H1 (cell line): ENCODE results near the gene PGBD4. TPM values are rescaled to one million over a fixed set of nuclear protein-coding genes. Genes with fewer than 3 reads are reported as not detected.

Source experiments
- CTCF ChIA-PET: fragments of 300-600 bp; sonication (Branson Sonifier 250); formaldehyde crosslinking; loops from one replicate; lab custom pipeline; 2021; ENCODE audit not compliant: partially characterized antibody; lab: Charles Lee
- POLR2A ChIA-PET: fragments of 300-600 bp; sonication (Branson Sonifier 250); formaldehyde crosslinking; loops from one replicate; lab custom pipeline; 2021; ENCODE audit warnings: inconsistent platforms; ENCODE audit not compliant: partially characterized antibody; lab: Charles Lee
- DNase-seq, 2 experiments: peaks; one replicate each; pipeline versions ENCODE4 v3.0.0 to v3.0.0-alpha.2; 2010 to 2022; ENCODE audit warnings: low spot score in 2 of 2, low read depth in 1 of 2, mixed read lengths in 1 of 2
- FAIRE-seq: peaks from 2 replicates; lab custom pipeline; 2011; peaks lifted over from hg19 to GRCh38; lab: Jason Lieb, UNC
- H2AFZ ChIP-seq: 2 replicates; pipeline ENCODE4 v1.8.1; 2012; ENCODE audit warnings: low read length, inconsistent platforms
- H2AK5ac ChIP-seq: 2 replicates; pipeline ENCODE4 v1.6.1; 2013; ENCODE audit warnings: low read depth, low read length
- H2BK120ac ChIP-seq: replicated peaks from 2 replicates; pipeline ENCODE3; 2013; ENCODE audit warnings: low read depth, low read length, inconsistent platforms
- H2BK12ac ChIP-seq: 2 replicates; pipeline ENCODE4 v1.6.1; 2013; ENCODE audit warnings: low read depth, low read length
- H2BK15ac ChIP-seq: 2 replicates; pipeline ENCODE4 v1.6.1; 2013; ENCODE audit warnings: low read length
- H2BK20ac ChIP-seq: 2 replicates; pipeline ENCODE4 v1.6.1; 2013; ENCODE audit warnings: low read length
- H2BK5ac ChIP-seq: 2 replicates; pipeline ENCODE4 v1.6.1; 2013; ENCODE audit warnings: low read depth, low read length
- H3K14ac ChIP-seq: 2 replicates; pipeline ENCODE4 v1.6.1; 2013; ENCODE audit warnings: inconsistent platforms; ENCODE audit not compliant: insufficient read length
- H3K18ac ChIP-seq: 2 replicates; pipeline ENCODE4 v1.6.1; 2013; ENCODE audit warnings: low read length; ENCODE audit errors: extremely low read depth
- H3K23ac ChIP-seq: 2 replicates; pipeline ENCODE4 v1.6.1; 2013; ENCODE audit warnings: inconsistent platforms; ENCODE audit not compliant: insufficient read length
- H3K23me2 ChIP-seq: 2 replicates; pipeline ENCODE4 v1.6.1; 2013; ENCODE audit warnings: low read depth, low read length
- H3K27ac ChIP-seq: 2 replicates; pipeline ENCODE4 v1.6.1; 2011; ENCODE audit warnings: low read depth, low read length, inconsistent platforms
- H3K27me3 ChIP-seq, 4 experiments: replicated peaks in 1 of 4; 1 replicate in 1 of 4; 2 replicates in 3 of 4; pipeline versions ENCODE4 v1.6.1 to v1.8.1; 2011 to 2013; ENCODE audit warnings: low read length in 3 of 4, mild to moderate bottlenecking in 3 of 4, inconsistent platforms in 2 of 4, mixed read lengths in 2 of 4, moderate library complexity in 1 of 4; ENCODE audit not compliant: control insufficient read depth in 3 of 4, insufficient read depth in 3 of 4; ENCODE audit errors: extremely low read depth in 1 of 4
- H3K36me3 ChIP-seq, 4 experiments: 2 replicates each; pipeline versions ENCODE4 v1.6.1 to v1.8.1; 2011 to 2013; ENCODE audit warnings: mild to moderate bottlenecking in 4 of 4, low read length in 3 of 4, moderate library complexity in 2 of 4, control low read depth in 1 of 4, inconsistent platforms in 1 of 4; ENCODE audit not compliant: insufficient read depth in 4 of 4, control insufficient read depth in 2 of 4
- H3K4ac ChIP-seq: replicated peaks from 2 replicates; pipeline ENCODE3; 2013; ENCODE audit warnings: low read length, low read depth, mixed read lengths, inconsistent platforms; ENCODE audit not compliant: insufficient read length
- H3K4me1 ChIP-seq, 4 experiments: replicated peaks in 1 of 4; 1 replicate in 1 of 4; 2 replicates in 3 of 4; pipeline versions ENCODE4 v1.6.1 to v1.8.1; 2011 to 2013; ENCODE audit warnings: low read length in 3 of 4, inconsistent platforms in 2 of 4, mixed read lengths in 1 of 4; ENCODE audit not compliant: insufficient read depth in 4 of 4, control insufficient read depth in 3 of 4
- H3K4me2 ChIP-seq, 2 experiments: 2 replicates each; pipeline versions ENCODE4 v1.6.1 to v1.8.1; 2011 to 2013; ENCODE audit warnings: low read depth in 2 of 2, low read length in 2 of 2, control low read depth in 1 of 2, inconsistent platforms in 1 of 2, mild to moderate bottlenecking in 1 of 2; ENCODE audit not compliant: insufficient read depth in 1 of 2
- H3K4me3 ChIP-seq, 4 experiments: fragments of 200-600, 300-600 bp in 1 of 4; sonication (generic), shearing (Covaris generic), sonication (Bioruptor Twin) in 1 of 4; 2 replicates each; pipeline versions ENCODE4 v1.5.1 to v1.8.1; 2011 to 2016; ENCODE audit warnings: low read length in 4 of 4, low read depth in 3 of 4, control low read depth in 2 of 4, inconsistent platforms in 2 of 4, mild to moderate bottlenecking in 2 of 4, mixed read lengths in 1 of 4, moderate library complexity in 1 of 4; ENCODE audit not compliant: insufficient read depth in 2 of 4; ENCODE audit errors: extremely low read depth in 1 of 4
- H3K56ac ChIP-seq: replicated peaks from 2 replicates; pipeline ENCODE3; 2013; ENCODE audit warnings: low read depth, mild to moderate bottlenecking, mixed read lengths, low read length, inconsistent platforms; ENCODE audit not compliant: insufficient read length
- H3K79me1 ChIP-seq: 2 replicates; pipeline ENCODE4 v1.6.1; 2013; ENCODE audit warnings: low read depth, low read length, control low read depth
- H3K79me2 ChIP-seq, 2 experiments: 2 replicates each; pipeline versions ENCODE4 v1.6.1 to v1.8.1; 2012 to 2013; ENCODE audit warnings: low read length in 2 of 2, mild to moderate bottlenecking in 2 of 2, inconsistent platforms in 1 of 2; ENCODE audit not compliant: insufficient read depth in 2 of 2, control insufficient read depth in 1 of 2
- H3K9ac ChIP-seq, 4 experiments: replicated peaks in 1 of 4; 1 replicate in 1 of 4; 2 replicates in 3 of 4; pipeline versions ENCODE4 v1.6.1 to v1.8.1; 2011 to 2013; ENCODE audit warnings: low read depth in 3 of 4, low read length in 3 of 4, control low read depth in 2 of 4, mild to moderate bottlenecking in 2 of 4, moderate library complexity in 2 of 4, inconsistent platforms in 1 of 4; ENCODE audit errors: extremely low read depth in 1 of 4
- H3K9me3 ChIP-seq, 2 experiments: 2 replicates each; pipeline versions ENCODE4 v1.6.1 to v1.8.1; 2012 to 2013; ENCODE audit warnings: mild to moderate bottlenecking in 2 of 2, moderate library complexity in 2 of 2, control low read depth in 1 of 2, inconsistent platforms in 1 of 2, low read depth in 1 of 2, low read length in 1 of 2, mixed read lengths in 1 of 2; ENCODE audit not compliant: insufficient read depth in 2 of 2
- H4K20me1 ChIP-seq, 2 experiments: replicated peaks in 1 of 2; 2 replicates each; pipeline versions ENCODE3 to v1.8.1; 2011 to 2013; ENCODE audit warnings: inconsistent platforms in 2 of 2, low read length in 2 of 2, mild to moderate bottlenecking in 1 of 2; ENCODE audit not compliant: insufficient read depth in 2 of 2, control insufficient read depth in 1 of 2
- H4K5ac ChIP-seq: 2 replicates; pipeline ENCODE4 v1.6.1; 2013; ENCODE audit warnings: low read length, low read depth, mixed read lengths, inconsistent platforms; ENCODE audit not compliant: insufficient read length
- H4K8ac ChIP-seq: 2 replicates; pipeline ENCODE4 v1.8.0; 2013; ENCODE audit warnings: mild to moderate bottlenecking, moderate library complexity, low read length, inconsistent platforms; ENCODE audit not compliant: insufficient read depth; ENCODE audit errors: extremely low read depth
- H4K91ac ChIP-seq: replicated peaks from 2 replicates; pipeline ENCODE3; 2013; ENCODE audit warnings: low read length, mixed read lengths, inconsistent platforms; ENCODE audit not compliant: insufficient read length
- CBX5 ChIP-seq: fragments of 300-800, 300-1000 bp; sonication (generic); IDR thresholded peaks from 2 replicates; pipeline ENCODE4 v1.7.1; 2016; ENCODE audit warnings: antibody characterized with exemption, low read length, low read depth
- CEBPB ChIP-seq: IDR thresholded peaks from 2 replicates; pipeline ENCODE4 v1.6.1; 2012; ENCODE audit warnings: low read depth, low read length
- CHD1 ChIP-seq: IDR thresholded peaks from 2 replicates; pipeline ENCODE4 v1.6.1; 2012; ENCODE audit warnings: low read depth, low read length, improper control_type of control experiment
- CHD2 ChIP-seq: IDR thresholded peaks from 2 replicates; pipeline ENCODE4 v1.6.1; 2012; ENCODE audit warnings: low read length, improper control_type of control experiment
- CTBP2 ChIP-seq: IDR thresholded peaks from 2 replicates; pipeline ENCODE4 v1.7.0; 2011; ENCODE audit warnings: borderline replicate concordance, mild to moderate bottlenecking, moderate library complexity, mixed read lengths, low read length; ENCODE audit not compliant: insufficient read depth, insufficient read length
- JUN ChIP-seq: IDR thresholded peaks from 2 replicates; pipeline ENCODE4 v1.6.1; 2011; ENCODE audit warnings: low read depth, mild to moderate bottlenecking, improper control_type of control experiment, low read length
- KDM5A ChIP-seq: fragments of 200-600 bp; IDR thresholded peaks from 2 replicates; pipeline ENCODE4 v1.7.1; 2012; ENCODE audit warnings: mild to moderate bottlenecking, low read length, inconsistent platforms, mixed read lengths
- NRF1 ChIP-seq: IDR thresholded peaks from 2 replicates; pipeline ENCODE4 v1.6.1; 2011; ENCODE audit warnings: mild to moderate bottlenecking, low read depth, low read length, improper control_type of control experiment
- RFX5 ChIP-seq: IDR thresholded peaks from 2 replicates; pipeline ENCODE4 v1.6.1; 2011; ENCODE audit warnings: low read depth, low read length, improper control_type of control experiment, borderline replicate concordance
- RXRA ChIP-seq: IDR thresholded peaks from 2 replicates; pipeline ENCODE4 v1.6.1; 2011; ENCODE audit warnings: low read depth, mild to moderate bottlenecking, low read length, moderate library complexity; ENCODE audit not compliant: insufficient read depth
- SUZ12 ChIP-seq: fragments of 200-600 bp; sonication (generic); IDR thresholded peaks from 2 replicates; pipeline ENCODE4 v1.6.1; 2012; ENCODE audit warnings: mild to moderate bottlenecking, inconsistent platforms, low read length, moderate library complexity, mixed read lengths
- WGBS, 2 experiments: shearing (Covaris generic) in 1 of 2; methylation state at CpG; one replicate each; pipeline versions ENCODE4 v1.1.6 to v1.1.7; 2013 to 2015; ENCODE audit warnings: low lambda C conversion rate in 2 of 2, mixed read lengths in 2 of 2, inconsistent platforms in 1 of 2, low coverage in 1 of 2, missing lambda C conversion rate in 1 of 2; ENCODE audit not compliant: insufficient replicate concordance in 2 of 2, insufficient coverage in 1 of 2, insufficient read length in 1 of 2; ENCODE audit errors: extremely low coverage in 1 of 2, missing lambda C conversion rate in 1 of 2; 5-methylcytosine and 5-hydroxymethylcytosine counted together
- polyA plus RNA-seq, 7 experiments: library from polyadenylated mRNA; depleted of rRNA in 3 of 7; stranded (reverse) in 5 of 7; unstranded in 2 of 7; fragments of >200 nt in 5 of 7; fragments of 200-250 nt in 2 of 7; gene quantifications; 1 replicate in 5 of 7; 2 replicates in 1 of 7; 4 replicates in 1 of 7; pipeline versions ENCODE4 v1.2.1 to v1.2.3, GENCODE V29; 2011 to 2013; ENCODE audit warnings: missing spikeins in 2 of 7, mixed read lengths in 2 of 7
- total RNA-seq: library from RNA; stranded (reverse); fragmentation: NEBNext Ultra II Directional; extraction: Animal tissue kit (Norgen Biotek cat#: 25700); gene quantifications from 2 replicates; pipeline ENCODE4 v1.2.1, GENCODE V29; 2021
- TF ChIP-seq, protein P1 (sequence below): IDR thresholded peaks from 2 replicates; pipeline ENCODE4 v1.6.1; 2012; ENCODE audit warnings: inconsistent platforms
- TF ChIP-seq, protein P2 (sequence below): IDR thresholded peaks from 2 replicates; pipeline ENCODE4 v1.6.1; 2011; ENCODE audit warnings: low read depth, mild to moderate bottlenecking, low read length; ENCODE audit not compliant: insufficient read depth

PGBD4 gene
- total and polyA plus RNA-seq, 2 of the 8 experiments (the other 6 are each of a cell fraction or from before 2014, with no cell fraction given) = 0.68 to 0.76 TPM

DNA sequence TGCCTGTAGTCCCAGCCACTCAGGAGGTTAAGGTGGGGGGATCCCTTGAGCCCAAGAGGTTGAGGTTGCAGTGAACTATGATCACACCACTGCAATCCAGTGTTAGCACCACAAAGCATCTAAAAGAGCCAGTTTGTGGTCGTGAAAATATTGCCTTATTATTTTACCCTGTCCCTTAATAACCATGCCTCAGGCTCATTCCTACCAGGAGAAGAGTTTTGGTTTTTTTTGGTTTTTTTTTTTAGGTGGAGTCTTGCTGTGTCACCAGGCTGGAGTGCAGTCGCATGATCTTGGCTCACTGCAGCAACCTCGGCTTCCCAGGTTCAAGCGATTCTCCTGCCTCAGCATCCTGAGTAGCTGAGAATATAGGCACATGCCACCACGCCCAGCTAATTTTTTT, 45.0 kb upstream of the PGBD4 start:
- CTCF ChIA-PET = no interaction called here
- H4K91ac ChIP-seq = no peak overlapping the region
- no peak overlapping the region for H3K18ac ChIP-seq
- H3K79me1 ChIP-seq = no peaks in the 10 kb centered on the region
- H3K4me1 ChIP-seq = no peaks in the 10 kb centered on the region
- no peak for DNase-seq
- H3K4ac ChIP-seq = no peak overlapping the region
- H3K9ac ChIP-seq = no peak overlapping the region
- H3K4me3 ChIP-seq = no peak overlapping the region
- H2BK20ac ChIP-seq = no peak overlapping the region
- H3K79me2 ChIP-seq = no peaks in the 10 kb centered on the region
- H3K27me3 ChIP-seq = no peaks in the 10 kb centered on the region
- H2AK5ac ChIP-seq = no peak overlapping the region
- no peak overlapping the region for H2BK120ac ChIP-seq
- H2AFZ ChIP-seq = no peak overlapping the region
- H3K23me2 ChIP-seq = no peaks in the 10 kb centered on the region; the same call in 1 of the 2 replicates
- H3K36me3 ChIP-seq = no peaks in the 10 kb centered on the region
- no peak overlapping the region for H4K8ac ChIP-seq
- no peak overlapping the region for H3K4me2 ChIP-seq
- no peak overlapping the region for H3K27ac ChIP-seq
- no peak overlapping the region for H2BK5ac ChIP-seq
- no peak overlapping the region for H3K23ac ChIP-seq
- H3K56ac ChIP-seq = no peak overlapping the region
- H4K20me1 ChIP-seq = no peaks in the 10 kb centered on the region
- FAIRE-seq = no peak
- H2BK15ac ChIP-seq = no peak overlapping the region
- no peak overlapping the region for H2BK12ac ChIP-seq
- H4K5ac ChIP-seq = no peak overlapping the region
- WGBS, 2 experiments = 92% methylated on average over 5 of the region's 5 CpGs; no CpG with 5 or more reads in 1 of the 2 experiments
- H3K9me3 ChIP-seq = no peaks in the 10 kb centered on the region
- POLR2A ChIA-PET = interaction anchor here (1.0 kb wide), 1 partner anchor 9 kb away, joined by 4 read pairs; no protein-coding TSS in a partner anchor
- H3K14ac ChIP-seq = no peak overlapping the region
- TF ChIP-seq RFX5 (no peak), CBX5 (no peak), NRF1 (no peak), SUZ12 (no peak), RXRA (no peak), KDM5A (no peak), CEBPB (no peak), CTBP2 (no peak), CHD2 (no peak), JUN (no peak), CHD1 (no peak)
- TF ChIP-seq, protein P1, sequence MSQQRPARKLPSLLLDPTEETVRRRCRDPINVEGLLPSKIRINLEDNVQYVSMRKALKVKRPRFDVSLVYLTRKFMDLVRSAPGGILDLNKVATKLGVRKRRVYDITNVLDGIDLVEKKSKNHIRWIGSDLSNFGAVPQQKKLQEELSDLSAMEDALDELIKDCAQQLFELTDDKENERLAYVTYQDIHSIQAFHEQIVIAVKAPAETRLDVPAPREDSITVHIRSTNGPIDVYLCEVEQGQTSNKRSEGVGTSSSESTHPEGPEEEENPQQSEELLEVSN = no peak
- TF ChIP-seq, protein P2, sequence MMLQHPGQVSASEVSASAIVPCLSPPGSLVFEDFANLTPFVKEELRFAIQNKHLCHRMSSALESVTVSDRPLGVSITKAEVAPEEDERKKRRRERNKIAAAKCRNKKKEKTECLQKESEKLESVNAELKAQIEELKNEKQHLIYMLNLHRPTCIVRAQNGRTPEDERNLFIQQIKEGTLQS = no peak
